Measurements from ENCODE around the gene RNF217. TPM values are rescaled to one million over a fixed set of nuclear protein-coding genes. Genes with fewer than 3 reads are reported as not detected.

RNF217 gene
- total and polyA plus RNA-seq, 2 of the 13 experiments (the other 11 are each of a cell fraction or from before 2014, with no cell fraction given) = 2.2 to 2.4 TPM

- H3K9me3 ChIP-seq (ENCODE audit: low read length) = no peaks in the 10 kb centered on the region
- no TSS peak for BruUV-seq (replicated peaks)
- CTCF ChIA-PET (ENCODE audit: low intra/inter-chr PET ratio, low total read pairs) = no interaction called here
- no peaks in the 10 kb centered on the region for H3K79me2 ChIP-seq (ENCODE audit: insufficient read depth, low read length)
- POLR2A ChIA-PET = no interaction called here
- no peaks in the 10 kb centered on the region for H3K36me3 ChIP-seq (replicated peaks in 1 of 2; ENCODE audit: control insufficient read depth in 1 of 2, insufficient read depth in 2 of 2, low read length in 2 of 2)
- no peaks in the 10 kb centered on the region for H3K27me3 ChIP-seq (ENCODE audit: control insufficient read depth in 1 of 2, insufficient read depth in 2 of 2, low read length in 2 of 2)
- ATAC-seq (no peak), DNase-seq (ENCODE audit: low spot score) (no peak), FAIRE-seq (no peak)
- WGBS (ENCODE audit: low lambda C conversion rate) = 28% methylated on average over 6 of the region's 6 CpGs
- no peak overlapping the region for H3K4me3 ChIP-seq (replicated peaks in 1 of 3; ENCODE audit: insufficient read depth in 1 of 3, low read depth in 2 of 3, low read length in 3 of 3)
- intact Hi-C loops (cut with micrococcal nuclease; ENCODE audit: unreplicated experiment) = no loop called here
- no peak overlapping the region for H3K9ac ChIP-seq (ENCODE audit: insufficient read depth, low read depth, low read length)
- TF ChIP-seq EHMT2 (IDR thresholded peaks at IDR 0.05; ENCODE audit: borderline replicate concordance, low read depth, low read length) (no peak), CBFB (CRISPR knock-in tag; IDR thresholded peaks at IDR 0.05) (no peak), MTA1 (CRISPR knock-in tag; IDR thresholded peaks at IDR 0.05; ENCODE audit: borderline replicate concordance) (no peak), ZNF142 (CRISPR knock-in tag; IDR thresholded peaks at IDR 0.05) (no peak), PLRG1 (conservative IDR thresholded peaks at IDR 0.05) (no peak), NFE2 (CRISPR knock-in tag; IDR thresholded peaks at IDR 0.05) (no peak), GPN1 (CRISPR knock-in tag; IDR thresholded peaks at IDR 0.05; ENCODE audit: borderline replicate concordance) (no peak)
- TF ChIP-seq, protein P1, sequence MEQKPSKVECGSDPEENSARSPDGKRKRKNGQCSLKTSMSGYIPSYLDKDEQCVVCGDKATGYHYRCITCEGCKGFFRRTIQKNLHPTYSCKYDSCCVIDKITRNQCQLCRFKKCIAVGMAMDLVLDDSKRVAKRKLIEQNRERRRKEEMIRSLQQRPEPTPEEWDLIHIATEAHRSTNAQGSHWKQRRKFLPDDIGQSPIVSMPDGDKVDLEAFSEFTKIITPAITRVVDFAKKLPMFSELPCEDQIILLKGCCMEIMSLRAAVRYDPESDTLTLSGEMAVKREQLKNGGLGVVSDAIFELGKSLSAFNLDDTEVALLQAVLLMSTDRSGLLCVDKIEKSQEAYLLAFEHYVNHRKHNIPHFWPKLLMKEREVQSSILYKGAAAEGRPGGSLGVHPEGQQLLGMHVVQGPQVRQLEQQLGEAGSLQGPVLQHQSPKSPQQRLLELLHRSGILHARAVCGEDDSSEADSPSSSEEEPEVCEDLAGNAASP (CRISPR knock-in tag; IDR thresholded peaks at IDR 0.05; ENCODE audit: borderline replicate concordance) = no peak
- TF ChIP-seq, protein P2, sequence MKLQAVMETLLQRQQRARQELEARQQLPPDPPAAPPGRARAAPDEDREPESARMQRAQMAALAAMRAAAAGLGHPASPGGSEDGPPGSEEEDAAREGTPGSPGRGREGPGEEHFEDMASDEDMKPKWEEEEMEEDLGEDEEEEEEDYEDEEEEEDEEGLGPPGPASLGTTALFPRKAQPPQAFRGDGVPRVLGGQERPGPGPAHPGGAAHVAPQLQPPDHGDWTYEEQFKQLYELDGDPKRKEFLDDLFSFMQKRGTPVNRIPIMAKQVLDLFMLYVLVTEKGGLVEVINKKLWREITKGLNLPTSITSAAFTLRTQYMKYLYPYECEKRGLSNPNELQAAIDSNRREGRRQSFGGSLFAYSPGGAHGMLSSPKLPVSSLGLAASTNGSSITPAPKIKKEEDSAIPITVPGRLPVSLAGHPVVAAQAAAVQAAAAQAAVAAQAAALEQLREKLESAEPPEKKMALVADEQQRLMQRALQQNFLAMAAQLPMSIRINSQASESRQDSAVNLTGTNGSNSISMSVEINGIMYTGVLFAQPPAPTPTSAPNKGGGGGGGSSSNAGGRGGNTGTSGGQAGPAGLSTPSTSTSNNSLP (IDR thresholded peaks at IDR 0.05; ENCODE audit: low read depth, low read length) = no peak
- H3K27ac ChIP-seq (ENCODE audit: extremely low read length, insufficient read depth, low read length) = no peak overlapping the region
- H3K4me2 ChIP-seq (ENCODE audit: low read depth, low read length) = no peak overlapping the region
- no peaks in the 10 kb centered on the region for H3K4me1 ChIP-seq (ENCODE audit: insufficient read depth, low read length)
- H4K20me1 ChIP-seq (ENCODE audit: insufficient read depth, low read length) = no peaks in the 10 kb centered on the region
- in situ Hi-C loops (cut with HindIII; ENCODE audit: extremely low pct_ligation_motif_present, low pct_unique_long_range_greater_than_20kb) = no loop called here
- H2AFZ ChIP-seq (ENCODE audit: low read length) = no peak overlapping the region
These were observed 24.6 kb upstream of the RNF217 start for GRCh38 chr6:124937645-124938044.

All from HepG2 (cell line).